Mesenchymal stem cell (in vitro differentiated cells and primary cell): ENCODE results near the gene SELENBP1.

ENCODE experiments used
- DNase-seq: peaks from one replicate; pipeline ENCODE4 v3.0.0-alpha.2; 2013
- H2AFZ ChIP-seq: one replicate; pipeline ENCODE4 v1.6.1; 2013; ENCODE audit warnings: low read depth, mild to moderate bottlenecking, control low read depth, inconsistent platforms, low read length, moderate library complexity
- H2AK5ac ChIP-seq: 2 replicates; pipeline ENCODE4 v1.6.1; 2013; ENCODE audit warnings: low read length, moderate library complexity, mild to moderate bottlenecking, inconsistent platforms; ENCODE audit not compliant: severe bottlenecking
- H2BK120ac ChIP-seq: one replicate; pipeline ENCODE4 v1.6.1; 2013; ENCODE audit warnings: low read depth, mild to moderate bottlenecking, inconsistent platforms, low read length, moderate library complexity
- H2BK12ac ChIP-seq, 2 experiments: one replicate each; pipeline ENCODE4 v1.6.1; 2013; ENCODE audit warnings: inconsistent platforms in 2 of 2, low read length in 2 of 2, mild to moderate bottlenecking in 2 of 2, moderate library complexity in 2 of 2, control low read depth in 1 of 2
- H2BK15ac ChIP-seq: one replicate; pipeline ENCODE4 v1.6.1; 2013; ENCODE audit warnings: mild to moderate bottlenecking, low read depth, inconsistent platforms; ENCODE audit not compliant: poor library complexity, severe bottlenecking
- H2BK5ac ChIP-seq: 2 replicates; pipeline ENCODE4 v1.6.1; 2013; ENCODE audit warnings: low read depth, mild to moderate bottlenecking, low read length, control low read depth, inconsistent platforms; ENCODE audit not compliant: poor library complexity, severe bottlenecking
- H3K14ac ChIP-seq, 2 experiments: one replicate each; pipeline ENCODE4 v1.6.1; 2013; ENCODE audit warnings: inconsistent platforms in 2 of 2, low read length in 2 of 2, control low read depth in 1 of 2, mild to moderate bottlenecking in 1 of 2, moderate library complexity in 1 of 2
- H3K18ac ChIP-seq, 2 experiments: one replicate each; pipeline ENCODE4 v1.6.1; 2013; ENCODE audit warnings: inconsistent platforms in 2 of 2, low read length in 2 of 2, control low read depth in 1 of 2, low read depth in 1 of 2, mild to moderate bottlenecking in 1 of 2
- H3K23ac ChIP-seq, 2 experiments: one replicate each; pipeline ENCODE4 v1.6.1; 2013; ENCODE audit warnings: inconsistent platforms in 2 of 2, low read length in 2 of 2, mild to moderate bottlenecking in 2 of 2, moderate library complexity in 2 of 2, control low read depth in 1 of 2
- H3K27ac ChIP-seq: 2 replicates; pipeline ENCODE4 v1.5.1; 2013; ENCODE audit warnings: mild to moderate bottlenecking, moderate library complexity, low read length, control low read depth, inconsistent platforms; ENCODE audit not compliant: poor library complexity, severe bottlenecking
- H3K27me3 ChIP-seq, 2 experiments: 2 replicates each; pipeline versions ENCODE4 v1.6.1 to v1.7.0; 2013; ENCODE audit warnings: low read length in 2 of 2, mild to moderate bottlenecking in 2 of 2, moderate library complexity in 2 of 2, control low read depth in 1 of 2, inconsistent platforms in 1 of 2; ENCODE audit not compliant: control insufficient read depth in 1 of 2, insufficient read depth in 1 of 2
- H3K36me3 ChIP-seq, 2 experiments: 2 replicates each; pipeline versions ENCODE4 v1.6.1 to v1.7.0; 2013; ENCODE audit warnings: low read length in 2 of 2, control low read depth in 1 of 2, inconsistent platforms in 1 of 2, low read depth in 1 of 2, mild to moderate bottlenecking in 1 of 2; ENCODE audit not compliant: insufficient read depth in 2 of 2, control insufficient read depth in 1 of 2
- H3K4ac ChIP-seq, 2 experiments: one replicate each; pipeline ENCODE4 v1.6.1; 2013; ENCODE audit warnings: inconsistent platforms in 2 of 2, low read length in 2 of 2, mild to moderate bottlenecking in 2 of 2, moderate library complexity in 2 of 2, control low read depth in 1 of 2, low read depth in 1 of 2
- H3K4me1 ChIP-seq: 2 replicates; pipeline ENCODE4 v1.6.1; 2013; ENCODE audit warnings: low read depth, low read length, control low read depth; ENCODE audit not compliant: control insufficient read depth, insufficient read depth
- H3K4me2 ChIP-seq: 2 replicates; pipeline ENCODE4 v1.6.1; 2013; ENCODE audit warnings: low read length, mild to moderate bottlenecking, inconsistent platforms; ENCODE audit not compliant: poor library complexity, severe bottlenecking
- H3K4me3 ChIP-seq, 2 experiments: 2 replicates each; pipeline versions ENCODE4 v1.5.1 to v1.7.0; 2013; ENCODE audit warnings: low read length in 2 of 2, mild to moderate bottlenecking in 2 of 2, control low read depth in 1 of 2, low read depth in 1 of 2; ENCODE audit not compliant: insufficient read depth in 1 of 2
- H3K79me1 ChIP-seq: replicated peaks from 2 replicates; pipeline ENCODE4 v1.6.1; 2013; ENCODE audit warnings: mild to moderate bottlenecking, control low read depth, low read length, inconsistent platforms; ENCODE audit not compliant: poor library complexity, severe bottlenecking
- H3K9ac ChIP-seq: 2 replicates; pipeline ENCODE4 v1.7.0; 2013; ENCODE audit warnings: mild to moderate bottlenecking, low read length, moderate library complexity
- H3K9me3 ChIP-seq: 2 replicates; pipeline ENCODE4 v1.7.0; 2013; ENCODE audit warnings: mild to moderate bottlenecking, low read length; ENCODE audit not compliant: control insufficient read depth
- H4K8ac ChIP-seq: one replicate; pipeline ENCODE4 v1.6.1; 2013; ENCODE audit warnings: inconsistent platforms, mild to moderate bottlenecking, low read length, moderate library complexity
- H4K91ac ChIP-seq: one replicate; pipeline ENCODE4 v1.6.1; 2013; ENCODE audit warnings: mild to moderate bottlenecking, low read length, inconsistent platforms
- WGBS: methylation state at CpG from one replicate; pipeline ENCODE4 v1.1.7; 2013; ENCODE audit warnings: mixed read lengths; 5-methylcytosine and 5-hydroxymethylcytosine counted together

SELENBP1 gene

GRCh38 chr1:151405187-151405951, 32.9 kb upstream of the SELENBP1 start:
- H4K91ac ChIP-seq: no peak overlapping the region
- H2AFZ ChIP-seq: no peak overlapping the region
- H3K9ac ChIP-seq: no peak overlapping the region
- H3K14ac ChIP-seq: no peak overlapping the region
- H4K8ac ChIP-seq: no peak overlapping the region
- H3K27ac ChIP-seq: no peak overlapping the region
- 97% methylated on average over 13 of the region's 13 CpGs for WGBS
- peaks cover 4% of the 10 kb centered on the region for H3K4me1 ChIP-seq
- peaks cover 48 to 94% of the 10 kb centered on the region in 2 experiments for H3K36me3 ChIP-seq
- no peak overlapping the region for H2BK5ac ChIP-seq
- no peak for DNase-seq
- H3K9me3 ChIP-seq: no peaks in the 10 kb centered on the region
- no peak overlapping the region for H3K4me2 ChIP-seq
- no peak overlapping the region for H2AK5ac ChIP-seq
- H3K18ac ChIP-seq: no peak overlapping the region
- no peak overlapping the region for H2BK12ac ChIP-seq
- H3K79me1 ChIP-seq: peaks cover 21% of the 10 kb centered on the region
- no peak overlapping the region for H2BK120ac ChIP-seq
- no peak overlapping the region for H2BK15ac ChIP-seq
- H3K4me3 ChIP-seq: no peak overlapping the region
- no peak overlapping the region for H3K23ac ChIP-seq
- no peak overlapping the region for H3K4ac ChIP-seq
- no peaks in the 10 kb centered on the region for H3K27me3 ChIP-seq

- H3K4me1 ChIP-seq: peaks cover 4% of the 10 kb centered on the region
- 90% methylated on average over 3 of the region's 3 CpGs for WGBS
- no peak overlapping the region for H3K9ac ChIP-seq
- H2BK15ac ChIP-seq: no peak overlapping the region
- no peak overlapping the region for H3K23ac ChIP-seq
- peaks cover 44 to 77% of the 10 kb centered on the region in 2 experiments for H3K36me3 ChIP-seq
- H3K4me2 ChIP-seq: no peak overlapping the region
- no peak overlapping the region for H3K18ac ChIP-seq
- no peaks in the 10 kb centered on the region for H3K27me3 ChIP-seq
- no peaks in the 10 kb centered on the region for H3K9me3 ChIP-seq
- no peak overlapping the region for H4K8ac ChIP-seq
- no peak overlapping the region for H2BK12ac ChIP-seq
- H2AFZ ChIP-seq: no peak overlapping the region
- H2BK5ac ChIP-seq: no peak overlapping the region
- no peak overlapping the region for H3K14ac ChIP-seq
- no peak overlapping the region for H3K4me3 ChIP-seq
- no peak overlapping the region for H4K91ac ChIP-seq
- H3K79me1 ChIP-seq: peaks cover 21% of the 10 kb centered on the region
- no peak overlapping the region for H2BK120ac ChIP-seq
- DNase-seq: no peak
- H3K4ac ChIP-seq: no peak overlapping the region
- no peak overlapping the region for H2AK5ac ChIP-seq
- H3K27ac ChIP-seq: no peak overlapping the region
Measured at GRCh38 chr1:151403612-151404011, 31.1 kb upstream of the SELENBP1 start.

DNA sequence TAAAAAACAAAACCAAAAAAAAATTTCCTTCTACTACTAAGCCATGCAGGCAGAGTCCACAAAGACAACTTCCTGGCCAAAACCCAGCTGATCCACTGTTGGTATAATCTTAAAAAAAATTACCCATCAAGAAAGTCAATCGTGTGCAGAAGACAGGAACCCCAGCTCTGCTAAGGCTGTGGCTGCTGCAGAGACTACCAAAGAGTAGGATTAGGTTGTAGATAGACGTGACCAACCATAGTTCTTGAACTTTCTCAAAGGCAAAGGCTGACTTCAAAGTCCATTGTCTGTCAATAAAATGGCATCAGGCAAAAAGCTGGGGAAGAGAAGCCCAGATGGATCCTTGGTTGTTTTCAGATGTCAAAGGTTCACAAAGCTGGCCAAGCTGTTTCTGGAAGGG, 30.3 kb upstream of the SELENBP1 start:
- H3K4me1 ChIP-seq: peaks cover 4% of the 10 kb centered on the region
- no peak for DNase-seq
- 85% methylated on average over 2 of the region's 2 CpGs for WGBS

GRCh38 chr1:151401860-151402259, 29.4 kb upstream of the SELENBP1 start:
- no peak overlapping the region for H2AFZ ChIP-seq

More for the DNA sequence above, 30.3 kb upstream of the SELENBP1 start:
- H3K4ac ChIP-seq: no peak overlapping the region
- no peak overlapping the region for H3K4me3 ChIP-seq
- H3K9ac ChIP-seq: no peak overlapping the region
- no peak overlapping the region for H2BK12ac ChIP-seq
- H2AK5ac ChIP-seq: no peak overlapping the region
- H2BK15ac ChIP-seq: no peak overlapping the region
- no peaks in the 10 kb centered on the region for H3K27me3 ChIP-seq
- no peak overlapping the region for H4K8ac ChIP-seq
- H3K36me3 ChIP-seq: peaks cover 36 to 68% of the 10 kb centered on the region in 2 experiments
- no peak overlapping the region for H4K91ac ChIP-seq
- no peak overlapping the region for H3K23ac ChIP-seq
- H3K79me1 ChIP-seq: peaks cover 16% of the 10 kb centered on the region
- no peak overlapping the region for H3K27ac ChIP-seq
- no peak overlapping the region for H2AFZ ChIP-seq
- no peak overlapping the region for H2BK5ac ChIP-seq
- no peak overlapping the region for H3K14ac ChIP-seq
- no peaks in the 10 kb centered on the region for H3K9me3 ChIP-seq
- H3K18ac ChIP-seq: no peak overlapping the region
- H2BK120ac ChIP-seq: no peak overlapping the region
- H3K4me2 ChIP-seq: no peak overlapping the region

More at GRCh38 chr1:151401860-151402259, 29.4 kb upstream of the SELENBP1 start:
- no peak for DNase-seq
- Histone ChIP-seq H3K9me3 (no peaks in the 10 kb centered on the region), H2BK12ac (no peak overlapping the region), H3K4me2 (no peak overlapping the region), H3K27me3 (no peaks in the 10 kb centered on the region), H4K91ac (no peak overlapping the region), H3K4me1 (peaks cover 4% of the 10 kb centered on the region), H3K4ac (no peak overlapping the region), H2BK5ac (no peak overlapping the region), H3K14ac (no peak overlapping the region), H4K8ac (no peak overlapping the region), H3K4me3 (no peak overlapping the region), H2AK5ac (no peak overlapping the region), H3K9ac (peak overlapping the region; percentile 22), H3K23ac (no peak overlapping the region), H3K18ac (no peak overlapping the region), H2BK120ac (no peak overlapping the region), H3K79me1 (peaks cover 13% of the 10 kb centered on the region), H3K36me3 (peaks cover 29 to 59% of the 10 kb centered on the region in 2 experiments), H2BK15ac (no peak overlapping the region), H3K27ac (no peak overlapping the region)
- 100% methylated on average over 2 of the region's 2 CpGs for WGBS
